Fibroblast of mammary gland (primary cell): ENCODE results near the gene GPA33.

ENCODE experiments used
- DNase-seq: peaks from one replicate; pipeline ENCODE4 v3.0.0-alpha.2; 2010; ENCODE audit warnings: low read depth
- H3K4me3 ChIP-seq: 2 replicates; pipeline ENCODE4 v1.5.1; 2011; ENCODE audit warnings: low read depth, mild to moderate bottlenecking, low read length, moderate library complexity; ENCODE audit not compliant: control insufficient read depth
- CTCF ChIP-seq: conservative IDR thresholded peaks from 2 replicates; pipeline ENCODE4 v1.5.1; 2011; ENCODE audit warnings: low read depth, low read length, inconsistent platforms; ENCODE audit not compliant: control insufficient read depth, insufficient read depth

GPA33 gene

GRCh38 chr1:167083871-167084270, 6.3 kb downstream of the GPA33 start:
- H3K4me3 ChIP-seq: no peak overlapping the region
- no peak for DNase-seq
- no peak for TF ChIP-seq CTCF

- TF ChIP-seq CTCF: no peak
- H3K4me3 ChIP-seq: no peak overlapping the region
- DNase-seq: no peak
Measured at GRCh38 chr1:167083066-167083665, 7.0 kb downstream of the GPA33 start.

GRCh38 chr1:167082511-167083027, 7.6 kb downstream of the GPA33 start:
- no peak overlapping the region for H3K4me3 ChIP-seq
- no peak for TF ChIP-seq CTCF
- no peak for DNase-seq

GRCh38 chr1:167081594-167082156, 8.5 kb downstream of the GPA33 start:
- no peak overlapping the region for H3K4me3 ChIP-seq
- no peak for TF ChIP-seq CTCF
- no peak for DNase-seq

- DNase-seq: no peak
- TF ChIP-seq CTCF: no peak
- H3K4me3 ChIP-seq: no peak overlapping the region
Measured at GRCh38 chr1:167077868-167078210, 12.3 kb downstream of the GPA33 start.

- TF ChIP-seq CTCF: no peak
- DNase-seq: no peak
- H3K4me3 ChIP-seq: no peak overlapping the region
Measured at GRCh38 chr1:167077128-167077867, 12.9 kb downstream of the GPA33 start.
